Endothelial cell of umbilical vein (primary cell): ENCODE results near the gene TP53BP1. TPM values are rescaled to one million over a fixed set of nuclear protein-coding genes. Genes with fewer than 3 reads are reported as not detected.

Source experiments
- BruUV-seq: library from RNA; stranded (reverse); fragments of 400-500 nt; replicated peaks from 2 replicates; lab custom pipeline; 2021; lab: Mats Ljungman, UMichigan
- CTCF ChIA-PET: fragments of 300-600, 350-600 bp; sonication (Branson Sonifier 250); formaldehyde crosslinking; loops from one replicate; lab custom pipeline; 2021; ENCODE audit warnings: antibody characterized with exemption, inconsistent platforms; lab: Charles Lee
- POLR2A ChIA-PET: fragments of 300-600, 350-600 bp; sonication (Branson Sonifier 250); formaldehyde crosslinking; loops from one replicate; lab custom pipeline; 2021; ENCODE audit warnings: antibody characterized with exemption, inconsistent platforms; lab: Charles Lee
- DNase-seq: peaks from one replicate; pipeline ENCODE4 v3.0.0-alpha.2; 2011; ENCODE audit warnings: low read depth, low spot score
- FAIRE-seq: peaks from 2 replicates; lab custom pipeline; 2011; peaks lifted over from hg19 to GRCh38; lab: Jason Lieb, UNC
- H2AFZ ChIP-seq: 2 replicates; pipeline ENCODE4 v1.6.0; 2012; ENCODE audit warnings: low read depth, low read length, control low read depth, inconsistent platforms
- H3K27ac ChIP-seq: 2 replicates; pipeline ENCODE4 v1.5.1; 2011; ENCODE audit warnings: low read depth, mild to moderate bottlenecking, control low read depth, low read length, moderate library complexity; ENCODE audit not compliant: insufficient read depth
- H3K27me3 ChIP-seq, 2 experiments: 2 replicates each; pipeline versions ENCODE4 v1.6.0 to v1.6.1; 2011; ENCODE audit warnings: low read length in 2 of 2, mixed read lengths in 1 of 2; ENCODE audit not compliant: control insufficient read depth in 2 of 2, insufficient read depth in 2 of 2
- H3K36me3 ChIP-seq, 2 experiments: 2 replicates in 1 of 2; 3 replicates in 1 of 2; pipeline ENCODE4 v1.5.1; 2011; ENCODE audit warnings: low read length in 2 of 2, mild to moderate bottlenecking in 1 of 2, moderate library complexity in 1 of 2; ENCODE audit not compliant: control insufficient read depth in 2 of 2, insufficient read depth in 2 of 2; ENCODE audit errors: extremely low read depth in 1 of 2
- H3K4me1 ChIP-seq: 3 replicates; pipeline ENCODE4 v1.5.1; 2011; ENCODE audit warnings: mild to moderate bottlenecking, low read length; ENCODE audit not compliant: control insufficient read depth, insufficient read depth; ENCODE audit errors: extremely low read depth
- H3K4me2 ChIP-seq: 2 replicates; pipeline ENCODE4 v1.6.1; 2011; ENCODE audit warnings: low read length, control low read depth, mixed read lengths; ENCODE audit not compliant: insufficient read depth
- H3K4me3 ChIP-seq, 3 experiments: fragments of 200-600 bp in 1 of 3; sonication (generic), shearing (Covaris generic) in 1 of 3; replicated peaks in 1 of 3; 2 replicates each; pipeline ENCODE4 v1.5.1; 2011 to 2016; ENCODE audit warnings: control low read depth in 3 of 3, low read length in 3 of 3, mild to moderate bottlenecking in 2 of 3, inconsistent platforms in 1 of 3, low read depth in 1 of 3, moderate library complexity in 1 of 3; ENCODE audit not compliant: insufficient read depth in 1 of 3
- H3K79me2 ChIP-seq: 2 replicates; pipeline ENCODE4 v1.6.0; 2012; ENCODE audit warnings: low read length, inconsistent platforms; ENCODE audit not compliant: control insufficient read depth, insufficient read depth
- H3K9ac ChIP-seq: replicated peaks from 2 replicates; pipeline ENCODE3; 2011; ENCODE audit warnings: low read length, control low read depth; ENCODE audit not compliant: insufficient read depth; ENCODE audit errors: extremely low read depth
- H3K9me1 ChIP-seq: replicated peaks from 3 replicates; pipeline ENCODE4 v1.6.0; 2011; ENCODE audit warnings: mild to moderate bottlenecking, low read length; ENCODE audit not compliant: control insufficient read depth, insufficient read depth; ENCODE audit errors: extremely low read depth
- H3K9me3 ChIP-seq: replicated peaks from 2 replicates; pipeline ENCODE4 v1.5.1; 2012; ENCODE audit warnings: low read length, inconsistent platforms; ENCODE audit not compliant: control insufficient read depth, insufficient read depth
- H4K20me1 ChIP-seq: replicated peaks from 2 replicates; pipeline ENCODE3; 2011; ENCODE audit warnings: mild to moderate bottlenecking, low read length; ENCODE audit not compliant: control insufficient read depth, insufficient read depth; ENCODE audit errors: extremely low read depth
- CTCF ChIP-seq, 2 donors: IDR thresholded peaks; 1 replicate in 1 of 2; 2 replicates in 1 of 2; pipeline ENCODE4 v1.5.1; 2011; ENCODE audit warnings: low read length in 2 of 2, mild to moderate bottlenecking in 2 of 2, moderate library complexity in 2 of 2, control low read depth in 1 of 2, inconsistent platforms in 1 of 2, low read depth in 1 of 2; ENCODE audit not compliant: insufficient read depth in 1 of 2; ENCODE audit errors: extremely low read depth in 1 of 2
- EZH2 ChIP-seq: IDR thresholded peaks from 2 replicates; pipeline ENCODE4 v1.6.1; 2012; ENCODE audit warnings: borderline replicate concordance, low read depth, mild to moderate bottlenecking, moderate library complexity, low read length, inconsistent platforms; ENCODE audit not compliant: severe bottlenecking
- FOS ChIP-seq: IDR thresholded peaks from 2 replicates; pipeline ENCODE4 v1.6.1; 2011; ENCODE audit warnings: mild to moderate bottlenecking, low read length, moderate library complexity, borderline replicate concordance; ENCODE audit not compliant: insufficient read depth
- GATA2 ChIP-seq: IDR thresholded peaks from 2 replicates; pipeline ENCODE4 v1.7.0; 2011; ENCODE audit warnings: low read depth, mild to moderate bottlenecking, moderate library complexity, mixed read lengths, low read length; ENCODE audit not compliant: insufficient read length, insufficient read depth
- JUN ChIP-seq: IDR thresholded peaks from 2 replicates; pipeline ENCODE4 v1.6.1; 2011; ENCODE audit warnings: borderline replicate concordance, low read depth; ENCODE audit not compliant: insufficient read length, insufficient read depth
- MAX ChIP-seq: IDR thresholded peaks from 2 replicates; pipeline ENCODE4 v1.6.1; 2011; ENCODE audit not compliant: insufficient read depth, insufficient read length
- MYC ChIP-seq: IDR thresholded peaks from one replicate; pipeline ENCODE4 v1.6.1; 2011; ENCODE audit warnings: mild to moderate bottlenecking, low read depth, low read length
- POLR2A ChIP-seq: IDR thresholded peaks from 2 replicates; pipeline ENCODE4 v1.6.1; 2012; ENCODE audit warnings: low read depth, mild to moderate bottlenecking, control low read depth, low read length
- POLR2AphosphoS5 ChIP-seq: IDR thresholded peaks from 2 replicates; pipeline ENCODE4 v1.6.1; 2012; ENCODE audit warnings: low read depth, mild to moderate bottlenecking, control low read depth, low read length, moderate library complexity; ENCODE audit not compliant: insufficient read depth
- dilution Hi-C: fragments of 300-500 bp; cut with MboI; formaldehyde crosslinking; loops from one replicate; pipeline ENCODE4 v1.15.0; 2019; ENCODE audit warnings: low sequenced_read_pairs; ENCODE audit not compliant: extremely low pct_ligation_motif_present
- intact Hi-C: fragments of 100-400 bp; cut with micrococcal nuclease; formaldehyde crosslinking; loops from one replicate; pipeline ENCODE4 v1.10.0; 2022
- polyA plus RNA-seq, 4 experiments: library from polyadenylated mRNA; depleted of rRNA in 3 of 4; stranded (reverse) in 3 of 4; unstranded in 1 of 4; fragments of >200 nt; gene quantifications; 2 replicates each; pipeline versions ENCODE4 v1.2.1 to v1.2.3, GENCODE V29; 2011 to 2012; ENCODE audit warnings: missing spikeins in 1 of 4
- total RNA-seq: library from RNA; stranded (reverse); gene quantifications from 2 replicates; pipeline ENCODE4 v1.2.3, GENCODE V29; 2021

Gene TP53BP1
- total and polyA plus RNA-seq, 2 donors (not counting 3 experiments of a cell fraction or from before 2014, with no cell fraction given), result 28.1 to 59.5 TPM

GRCh38 chr15:43493703-43494472 lies 932 bp upstream of the TP53BP1 start:
- POLR2A ChIA-PET, result interaction anchor here (1.3 kb wide), 1 partner anchor 17 kb away, joined by 6 read pairs; no protein-coding TSS in a partner anchor
- TF ChIP-seq MYC, result no peak
- TF ChIP-seq EZH2, result no peak
- no peak for TF ChIP-seq POLR2A
- TF ChIP-seq CTCF (IDR thresholded peaks at IDR 0.05; ENCODE audit: extremely low read depth in 1 of 2, insufficient read depth in 1 of 2, low read depth in 1 of 2, low read length in 2 of 2), result no peak
- TF ChIP-seq POLR2AphosphoS5, result no peak
- no peak for TF ChIP-seq GATA2
- TF ChIP-seq JUN, result no peak
- no peak for TF ChIP-seq MAX
- no peak for TF ChIP-seq FOS
- Histone ChIP-seq H2AFZ (peak overlapping the region; percentile 96), H3K4me3 (peak overlapping the region in 1 of 3 experiments; percentile 83), H4K20me1 (no peaks in the 10 kb centered on the region), H3K27me3 (no peaks in the 10 kb centered on the region), H3K27ac (peak overlapping the region; percentile 26), H3K4me2 (peak overlapping the region; percentile 87), H3K36me3 (peaks cover 0 to 3% of the 10 kb centered on the region in 2 experiments), H3K9me1 (no peaks in the 10 kb centered on the region), H3K4me1 (peaks cover 18% of the 10 kb centered on the region), H3K79me2 (peaks cover 5% of the 10 kb centered on the region), H3K9ac (no peak overlapping the region), H3K9me3 (no peaks in the 10 kb centered on the region)
- dilution Hi-C loops, result no loop called here
- no peak for FAIRE-seq
- DNase-seq, result no peak
- BruUV-seq, result no TSS peak
- CTCF ChIA-PET, result interaction anchor here (1.5 to 3.7 kb wide), 4 partner anchors 8 to 21 kb away, joined by 4 to 21 read pairs (median 12); no protein-coding TSS in a partner anchor
- intact Hi-C loops, result loop anchor here (1.0 kb wide), 1 partner anchor 16 kb away; no protein-coding TSS in a partner anchor
